ENCODE data around the gene SLF2.

DNA sequence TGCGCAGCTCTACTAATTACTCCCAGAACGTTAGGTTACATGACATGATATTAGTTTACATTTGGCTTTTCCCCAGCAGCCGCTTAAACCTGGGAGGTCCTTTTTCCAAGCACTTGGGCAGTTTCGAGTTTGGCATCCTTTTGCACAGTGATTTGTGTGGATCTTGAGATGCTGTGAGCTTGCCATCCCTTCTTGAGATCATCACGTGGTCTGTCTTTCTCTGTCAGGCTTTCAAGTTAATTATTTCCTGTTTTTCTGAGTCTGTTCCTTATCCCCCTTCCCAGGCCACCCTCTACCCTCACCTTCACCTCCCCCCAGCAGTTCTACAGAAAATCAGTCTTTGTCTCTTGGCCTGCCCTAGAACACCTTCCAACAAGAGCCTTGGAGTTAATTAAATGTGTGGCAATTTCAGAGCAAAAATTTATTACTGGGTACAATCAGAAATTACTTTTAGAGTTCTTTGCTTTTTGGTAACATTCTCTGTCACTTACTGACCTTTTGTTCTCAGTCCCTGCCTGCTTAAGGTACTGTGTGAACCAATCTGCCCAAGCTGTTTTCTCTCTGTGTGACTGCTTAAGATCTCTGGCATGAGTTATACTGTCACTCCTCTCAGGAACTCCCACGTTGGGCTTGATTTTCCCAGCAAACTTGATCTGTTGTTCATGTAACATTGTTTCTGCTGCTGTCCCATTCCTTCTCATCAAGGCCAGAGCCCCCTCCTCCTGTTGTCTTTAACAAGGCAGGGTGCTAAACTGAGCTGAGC, 3.1 kb upstream of the SLF2 start:
- TF ChIP-seq, protein P1, sequence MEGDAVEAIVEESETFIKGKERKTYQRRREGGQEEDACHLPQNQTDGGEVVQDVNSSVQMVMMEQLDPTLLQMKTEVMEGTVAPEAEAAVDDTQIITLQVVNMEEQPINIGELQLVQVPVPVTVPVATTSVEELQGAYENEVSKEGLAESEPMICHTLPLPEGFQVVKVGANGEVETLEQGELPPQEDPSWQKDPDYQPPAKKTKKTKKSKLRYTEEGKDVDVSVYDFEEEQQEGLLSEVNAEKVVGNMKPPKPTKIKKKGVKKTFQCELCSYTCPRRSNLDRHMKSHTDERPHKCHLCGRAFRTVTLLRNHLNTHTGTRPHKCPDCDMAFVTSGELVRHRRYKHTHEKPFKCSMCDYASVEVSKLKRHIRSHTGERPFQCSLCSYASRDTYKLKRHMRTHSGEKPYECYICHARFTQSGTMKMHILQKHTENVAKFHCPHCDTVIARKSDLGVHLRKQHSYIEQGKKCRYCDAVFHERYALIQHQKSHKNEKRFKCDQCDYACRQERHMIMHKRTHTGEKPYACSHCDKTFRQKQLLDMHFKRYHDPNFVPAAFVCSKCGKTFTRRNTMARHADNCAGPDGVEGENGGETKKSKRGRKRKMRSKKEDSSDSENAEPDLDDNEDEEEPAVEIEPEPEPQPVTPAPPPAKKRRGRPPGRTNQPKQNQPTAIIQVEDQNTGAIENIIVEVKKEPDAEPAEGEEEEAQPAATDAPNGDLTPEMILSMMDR (IDR thresholded peaks at IDR 0.05): no peak
- no peak for TF ChIP-seq POLR2A (IDR thresholded peaks at IDR 0.05)
